H9 (cell line): ENCODE results near the gene TMEM200C. TPM values are rescaled to one million over a fixed set of nuclear protein-coding genes. Genes with fewer than 3 reads are reported as not detected.

Source experiments
- DNase-seq: peaks from one replicate; pipeline ENCODE4 v3.0.0-alpha.2; 2017
- H2AFZ ChIP-seq: one replicate; pipeline ENCODE4 v1.6.1; 2013; ENCODE audit warnings: mild to moderate bottlenecking, low read length, control low read depth, moderate library complexity
- H2AK5ac ChIP-seq: 2 replicates; pipeline ENCODE4 v1.6.1; 2013; ENCODE audit warnings: low read length, control low read depth, mixed read lengths; ENCODE audit not compliant: insufficient read length
- H2BK120ac ChIP-seq: one replicate; pipeline ENCODE4 v1.6.1; 2013; ENCODE audit warnings: low read depth, mild to moderate bottlenecking, low read length, control low read depth, inconsistent platforms; ENCODE audit not compliant: poor library complexity, severe bottlenecking
- H2BK12ac ChIP-seq: 2 replicates; pipeline ENCODE4 v1.6.1; 2013; ENCODE audit warnings: low read length, control low read depth, mixed read lengths, low read depth; ENCODE audit not compliant: insufficient read length
- H2BK15ac ChIP-seq: 2 replicates; pipeline ENCODE4 v1.6.1; 2013; ENCODE audit warnings: low read depth, low read length, control low read depth
- H2BK20ac ChIP-seq: one replicate; pipeline ENCODE4 v1.6.1; 2013; ENCODE audit warnings: low read depth, mild to moderate bottlenecking, low read length, control low read depth, inconsistent platforms; ENCODE audit not compliant: poor library complexity, severe bottlenecking
- H2BK5ac ChIP-seq: 2 replicates; pipeline ENCODE4 v1.6.1; 2013; ENCODE audit warnings: low read length, control low read depth, mixed read lengths; ENCODE audit not compliant: insufficient read length
- H3K14ac ChIP-seq: 2 replicates; pipeline ENCODE4 v1.6.1; 2013; ENCODE audit warnings: low read length, control low read depth; ENCODE audit not compliant: insufficient read depth
- H3K18ac ChIP-seq: 2 replicates; pipeline ENCODE4 v1.6.1; 2013; ENCODE audit warnings: low read depth, mild to moderate bottlenecking, mixed read lengths, low read length, control low read depth; ENCODE audit not compliant: insufficient read length
- H3K23ac ChIP-seq: 2 replicates; pipeline ENCODE4 v1.6.1; 2013; ENCODE audit warnings: low read length, control low read depth, mixed read lengths, low read depth; ENCODE audit not compliant: insufficient read length
- H3K23me2 ChIP-seq: 2 replicates; pipeline ENCODE4 v1.6.1; 2013; ENCODE audit warnings: low read depth, mild to moderate bottlenecking, mixed read lengths, low read length, control low read depth; ENCODE audit not compliant: insufficient read length, poor library complexity, severe bottlenecking
- H3K27ac ChIP-seq: 2 replicates; pipeline ENCODE4 v1.5.1; 2013; ENCODE audit warnings: low read length, control low read depth, mixed read lengths, low read depth; ENCODE audit not compliant: insufficient read length
- H3K27me3 ChIP-seq: 2 replicates; pipeline ENCODE4 v1.6.1; 2013; ENCODE audit warnings: low read length, control low read depth, inconsistent platforms; ENCODE audit not compliant: insufficient read depth
- H3K4ac ChIP-seq: 2 replicates; pipeline ENCODE4 v1.6.1; 2013; ENCODE audit warnings: low read depth, mild to moderate bottlenecking, control low read depth, inconsistent platforms, low read length, moderate library complexity
- H3K4me1 ChIP-seq: 2 replicates; pipeline ENCODE4 v1.6.1; 2013; ENCODE audit warnings: low read length, control low read depth, inconsistent platforms; ENCODE audit not compliant: insufficient read depth
- H3K4me2 ChIP-seq: 2 replicates; pipeline ENCODE4 v1.6.1; 2013; ENCODE audit warnings: low read length, control low read depth, mixed read lengths; ENCODE audit not compliant: insufficient read length, insufficient read depth
- H3K56ac ChIP-seq: 2 replicates; pipeline ENCODE4 v1.6.1; 2013; ENCODE audit warnings: low read depth, mild to moderate bottlenecking, mixed read lengths, low read length, control low read depth; ENCODE audit not compliant: insufficient read length
- H3K79me1 ChIP-seq: 2 replicates; pipeline ENCODE4 v1.6.1; 2013; ENCODE audit warnings: low read depth, mild to moderate bottlenecking, moderate library complexity, low read length, control low read depth, inconsistent platforms; ENCODE audit not compliant: insufficient read depth, poor library complexity, severe bottlenecking
- H3K79me2 ChIP-seq: 2 replicates; pipeline ENCODE4 v1.6.1; 2013; ENCODE audit warnings: low read length, control low read depth, inconsistent platforms; ENCODE audit not compliant: insufficient read depth
- H3K9ac ChIP-seq: 2 replicates; pipeline ENCODE4 v1.6.1; 2013; ENCODE audit warnings: low read length, control low read depth, mixed read lengths; ENCODE audit not compliant: insufficient read length; ENCODE audit errors: extremely low read depth
- H3K9me3 ChIP-seq: one replicate; pipeline ENCODE4 v1.6.1; 2013; ENCODE audit warnings: low read depth, low read length, inconsistent platforms; ENCODE audit not compliant: control insufficient read depth
- H3T11ph ChIP-seq: one replicate; pipeline ENCODE4 v1.6.1; 2013; ENCODE audit warnings: mild to moderate bottlenecking, low read length, control low read depth, inconsistent platforms
- H4K20me1 ChIP-seq: one replicate; pipeline ENCODE4 v1.6.1; 2013; ENCODE audit not compliant: control insufficient read depth, insufficient read length, insufficient read depth
- H4K5ac ChIP-seq: 2 replicates; pipeline ENCODE4 v1.6.1; 2013; ENCODE audit warnings: low read depth, mild to moderate bottlenecking, mixed read lengths, low read length, control low read depth; ENCODE audit not compliant: insufficient read length
- H4K8ac ChIP-seq: replicated peaks from 2 replicates; pipeline ENCODE4 v1.6.1; 2013; ENCODE audit warnings: low read length, control low read depth, mixed read lengths, low read depth; ENCODE audit not compliant: insufficient read length
- H4K91ac ChIP-seq: 2 replicates; pipeline ENCODE4 v1.6.1; 2013; ENCODE audit warnings: low read depth, mild to moderate bottlenecking, moderate library complexity, mixed read lengths, low read length, control low read depth; ENCODE audit not compliant: insufficient read length
- H3K27ac Mint-ChIP-seq, 3 experiments: 2 replicates in 2 of 3; 3 replicates in 1 of 3; pipeline ENCODE4 v1.8.0; 2020 to 2021; ENCODE audit warnings: mixed read lengths in 3 of 3, mild to moderate bottlenecking in 1 of 3, moderate library complexity in 1 of 3
- H3K27me3 Mint-ChIP-seq: 2 replicates; pipeline ENCODE4 v1.8.0; 2021; ENCODE audit warnings: low read depth, mild to moderate bottlenecking, moderate library complexity, mixed read lengths
- H3K36me3 Mint-ChIP-seq, 3 experiments: 2 replicates in 2 of 3; 3 replicates in 1 of 3; pipeline ENCODE4 v1.8.0; 2020 to 2021; ENCODE audit warnings: low read depth in 3 of 3, mixed read lengths in 3 of 3; ENCODE audit not compliant: insufficient read depth in 1 of 3
- H3K4me1 Mint-ChIP-seq, 2 experiments: 2 replicates each; pipeline ENCODE4 v1.8.0; 2020; ENCODE audit warnings: mixed read lengths in 2 of 2
- H3K4me3 Mint-ChIP-seq, 2 experiments: 2 replicates in 1 of 2; 3 replicates in 1 of 2; pipeline ENCODE4 v1.8.0; 2020 to 2021; ENCODE audit warnings: mild to moderate bottlenecking in 2 of 2, mixed read lengths in 2 of 2, moderate library complexity in 1 of 2
- H3K9me3 Mint-ChIP-seq, 2 experiments: 2 replicates in 1 of 2; 3 replicates in 1 of 2; pipeline ENCODE4 v1.8.0; 2020; ENCODE audit warnings: mild to moderate bottlenecking in 2 of 2, mixed read lengths in 2 of 2, moderate library complexity in 1 of 2
- WGBS: extraction: QIAGEN DNeasy Blood & Tissue Kit; methylation state at CpG from one replicate; pipeline ENCODE4 v1.1.7; 2013; ENCODE audit warnings: missing lambda C conversion rate, low lambda C conversion rate, mixed read lengths; ENCODE audit not compliant: insufficient read length; ENCODE audit errors: extremely low coverage; 5-methylcytosine and 5-hydroxymethylcytosine counted together
- total RNA-seq: library from RNA; stranded (reverse); gene quantifications from 2 replicates; pipeline ENCODE4 v1.2.1, GENCODE V29; 2021
- TF ChIP-seq, protein P1 (sequence below): fragments of 200-600 bp; sonication (generic); conservative IDR thresholded peaks from 3 replicates; pipeline ENCODE4 v1.8.0; 2021; ENCODE audit warnings: antibody characterized with exemption, mild to moderate bottlenecking

TMEM200C gene
- total RNA-seq, 1 experiment from 2014 or later = 6.3 TPM

DNA sequence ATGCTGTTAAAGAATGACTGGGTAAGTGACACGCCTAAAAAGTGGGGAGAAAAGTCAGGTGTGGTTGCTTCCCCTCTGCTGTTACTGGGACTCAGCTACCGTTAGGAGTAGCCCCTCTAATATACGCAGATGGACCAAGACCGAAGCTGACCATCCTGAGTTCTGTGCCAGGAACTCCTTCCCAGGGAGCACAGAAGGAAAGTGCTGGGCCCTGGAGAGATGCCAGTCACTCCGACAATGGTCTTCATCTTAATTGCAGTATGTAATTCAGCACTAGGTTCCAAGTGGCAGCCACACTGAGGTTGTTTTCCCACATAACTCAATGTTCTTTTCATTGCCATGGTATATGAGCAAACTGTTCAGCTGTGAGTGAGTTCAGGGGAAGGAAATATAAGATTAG is 19.6 kb upstream of the TMEM200C start:
- H4K20me1 ChIP-seq = no peaks in the 10 kb centered on the region
- no peak overlapping the region for H2BK120ac ChIP-seq
- no peak overlapping the region for H2BK15ac ChIP-seq
- no peak overlapping the region for H3K27ac ChIP-seq
- peaks cover 0 to 4% (median 0%) of the 10 kb centered on the region in 3 experiments; a peak in 2 of 7 replicates for H3K36me3 Mint-ChIP-seq
- no peaks in the 10 kb centered on the region for H3K9me3 Mint-ChIP-seq
- no peak overlapping the region for H2AFZ ChIP-seq
- H3K23me2 ChIP-seq = no peaks in the 10 kb centered on the region
- H3K4me1 ChIP-seq = peaks cover 2% of the 10 kb centered on the region; the same call in 1 of the 2 replicates
- no peak overlapping the region for H3T11ph ChIP-seq
- H3K27me3 Mint-ChIP-seq = no peaks in the 10 kb centered on the region
- H3K4me1 Mint-ChIP-seq = peaks cover 15 to 29% of the 10 kb centered on the region in 2 experiments
- H3K4ac ChIP-seq = no peak overlapping the region
- DNase-seq = no peak
- no peaks in the 10 kb centered on the region for H3K79me2 ChIP-seq
- no peak overlapping the region for H3K23ac ChIP-seq
- no peaks in the 10 kb centered on the region for H3K27me3 ChIP-seq
- no peak overlapping the region for H2BK12ac ChIP-seq
- H4K8ac ChIP-seq = no peak overlapping the region
- no peak overlapping the region for H2BK5ac ChIP-seq
- H4K91ac ChIP-seq = no peak overlapping the region
- H3K4me2 ChIP-seq = no peak overlapping the region
- H3K9me3 ChIP-seq = no peaks in the 10 kb centered on the region
- H2BK20ac ChIP-seq = no peak overlapping the region
- H2AK5ac ChIP-seq = no peak overlapping the region
- no peaks in the 10 kb centered on the region for H3K79me1 ChIP-seq
- no peak overlapping the region for H3K14ac ChIP-seq
- no CpG with 5 or more reads among the region's 5 CpGs for WGBS
- TF ChIP-seq, protein P1, sequence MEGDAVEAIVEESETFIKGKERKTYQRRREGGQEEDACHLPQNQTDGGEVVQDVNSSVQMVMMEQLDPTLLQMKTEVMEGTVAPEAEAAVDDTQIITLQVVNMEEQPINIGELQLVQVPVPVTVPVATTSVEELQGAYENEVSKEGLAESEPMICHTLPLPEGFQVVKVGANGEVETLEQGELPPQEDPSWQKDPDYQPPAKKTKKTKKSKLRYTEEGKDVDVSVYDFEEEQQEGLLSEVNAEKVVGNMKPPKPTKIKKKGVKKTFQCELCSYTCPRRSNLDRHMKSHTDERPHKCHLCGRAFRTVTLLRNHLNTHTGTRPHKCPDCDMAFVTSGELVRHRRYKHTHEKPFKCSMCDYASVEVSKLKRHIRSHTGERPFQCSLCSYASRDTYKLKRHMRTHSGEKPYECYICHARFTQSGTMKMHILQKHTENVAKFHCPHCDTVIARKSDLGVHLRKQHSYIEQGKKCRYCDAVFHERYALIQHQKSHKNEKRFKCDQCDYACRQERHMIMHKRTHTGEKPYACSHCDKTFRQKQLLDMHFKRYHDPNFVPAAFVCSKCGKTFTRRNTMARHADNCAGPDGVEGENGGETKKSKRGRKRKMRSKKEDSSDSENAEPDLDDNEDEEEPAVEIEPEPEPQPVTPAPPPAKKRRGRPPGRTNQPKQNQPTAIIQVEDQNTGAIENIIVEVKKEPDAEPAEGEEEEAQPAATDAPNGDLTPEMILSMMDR = no peak
- no peak overlapping the region for H3K27ac Mint-ChIP-seq
- H3K9ac ChIP-seq = no peak overlapping the region
- no peak overlapping the region for H3K4me3 Mint-ChIP-seq
- H3K56ac ChIP-seq = no peak overlapping the region
- H3K18ac ChIP-seq = no peak overlapping the region
- H4K5ac ChIP-seq = no peak overlapping the region
